Hepatocyte (in vitro differentiated cells): ENCODE data around the gene CAMK1G. TPM values are rescaled to one million over a fixed set of nuclear protein-coding genes. Genes with fewer than 3 reads are reported as not detected.

Experiments
- DNase-seq: peaks from one replicate; pipeline ENCODE4 v3.0.0-alpha.2; 2016; ENCODE audit warnings: low spot score
- H2AFZ ChIP-seq: fragments of 200-600 bp; sonication (generic); 2 replicates; pipeline ENCODE4 v1.6.0; 2016; ENCODE audit warnings: antibody characterized with exemption, mild to moderate bottlenecking
- H3K27ac ChIP-seq: fragments of 200-600 bp; sonication (generic); 2 replicates; pipeline ENCODE4 v1.5.1; 2016; ENCODE audit warnings: mild to moderate bottlenecking
- H3K27me3 ChIP-seq: fragments of 200-600 bp; sonication (generic); 2 replicates; pipeline ENCODE4 v1.6.1; 2016
- H3K36me3 ChIP-seq: fragments of 200-600 bp; sonication (generic); replicated peaks from 2 replicates; pipeline ENCODE4 v1.5.1; 2016; ENCODE audit warnings: low read depth; ENCODE audit not compliant: insufficient read depth
- H3K4me1 ChIP-seq: fragments of 200-600 bp; sonication (generic); 2 replicates; pipeline ENCODE4 v1.5.1; 2016; ENCODE audit warnings: mild to moderate bottlenecking, moderate library complexity; ENCODE audit not compliant: insufficient read depth
- H3K4me2 ChIP-seq: fragments of 200-600 bp; sonication (generic); 2 replicates; pipeline ENCODE4 v1.6.0; 2016
- H3K4me3 ChIP-seq: fragments of 200-600 bp; sonication (generic); 2 replicates; pipeline ENCODE4 v1.5.1; 2016; ENCODE audit warnings: mild to moderate bottlenecking
- H3K79me2 ChIP-seq: fragments of 200-600 bp; sonication (generic); 2 replicates; pipeline ENCODE4 v1.6.0; 2017; ENCODE audit warnings: mild to moderate bottlenecking
- H3K9me2 ChIP-seq: fragments of 200-600 bp; sonication (generic); replicated peaks from 2 replicates; pipeline ENCODE4 v1.6.0; 2017; ENCODE audit warnings: mild to moderate bottlenecking; ENCODE audit not compliant: insufficient read depth
- H3K9me3 ChIP-seq: fragments of 200-600 bp; sonication (generic); 2 replicates; pipeline ENCODE4 v1.5.1; 2016; ENCODE audit warnings: low read depth, mild to moderate bottlenecking
- H4K20me1 ChIP-seq: fragments of 200-600 bp; sonication (generic); 2 replicates; pipeline ENCODE4 v1.6.0; 2016; ENCODE audit warnings: mild to moderate bottlenecking; ENCODE audit not compliant: insufficient read depth, poor library complexity, severe bottlenecking
- EZH2 ChIP-seq: fragments of 200-600 bp; sonication (generic); IDR thresholded peaks from 2 replicates; pipeline ENCODE4 v1.6.1; 2016; ENCODE audit warnings: antibody characterized with exemption, mild to moderate bottlenecking, borderline replicate concordance
- EZH2phosphoT487 ChIP-seq: fragments of 200-600 bp; sonication (generic); IDR thresholded peaks from one replicate; pipeline ENCODE4 v1.6.1; 2018; ENCODE audit warnings: antibody characterized with exemption, mild to moderate bottlenecking, low read depth, moderate library complexity; ENCODE audit not compliant: unreplicated experiment, severe bottlenecking
- WGBS: methylation state at CpG from one replicate; pipeline ENCODE4 v1.1.6; 2016; ENCODE audit warnings: low lambda C conversion rate; ENCODE audit errors: missing lambda C conversion rate; 5-methylcytosine and 5-hydroxymethylcytosine counted together
- polyA plus RNA-seq: library from polyadenylated mRNA; unstranded; fragments of >200 nt; fragmentation: Nextera tagmentation; extraction: Ambion mirVana; gene quantifications from 2 replicates; pipeline ENCODE4 v1.2.1, GENCODE V29; 2016
- total RNA-seq: library from RNA; depleted of rRNA; stranded (reverse); fragments of >200 nt; gene quantifications from 2 replicates; pipeline ENCODE4 v1.2.3, GENCODE V29; 2014
- TF ChIP-seq, protein P1 (sequence below): fragments of 200-600 bp; sonication (generic); IDR thresholded peaks from 2 replicates; pipeline ENCODE4 v1.5.1; 2016; ENCODE audit warnings: antibody characterized with exemption, mild to moderate bottlenecking; ENCODE audit not compliant: poor library complexity

The CAMK1G gene
- total and polyA plus RNA-seq, 2 experiments from 2014 or later: 1.1 to 1.2 TPM

DNA sequence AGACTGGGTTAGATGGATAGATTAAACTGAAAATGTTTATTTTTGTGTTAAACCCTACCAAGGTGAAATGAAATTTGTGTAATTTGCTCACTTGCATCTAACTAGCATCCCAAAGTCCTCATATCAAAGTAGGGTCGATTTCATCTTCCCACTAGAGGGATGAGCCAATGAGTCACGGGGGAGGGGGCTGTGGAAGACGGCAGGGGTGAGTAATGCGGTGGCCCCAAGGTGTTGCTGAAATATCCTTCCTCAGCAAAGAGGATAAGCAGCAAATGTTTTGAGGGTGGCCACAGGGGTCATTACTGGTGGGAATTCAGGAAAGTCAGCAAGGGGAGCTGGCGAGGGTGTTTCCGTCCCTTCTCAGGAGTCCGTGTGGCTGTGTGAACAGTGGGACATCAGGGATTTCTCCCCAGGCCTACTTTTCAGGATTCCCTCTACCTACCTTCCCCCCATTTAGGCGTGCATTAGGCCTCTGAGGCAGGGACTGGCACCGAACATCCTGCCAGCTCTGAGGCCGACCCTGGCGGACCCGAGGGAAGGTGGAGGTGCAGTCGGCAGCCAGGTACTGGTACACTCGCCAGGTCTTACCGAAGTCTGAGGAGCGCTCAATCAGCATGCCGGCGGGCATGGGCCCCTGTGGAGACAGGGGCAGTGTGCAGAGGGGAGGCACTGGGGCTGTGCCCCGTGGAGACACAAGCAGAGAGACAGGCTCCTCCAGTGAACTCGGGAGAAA, 50.7 kb downstream of the CAMK1G start:
- 88% methylated on average over 20 of the region's 20 CpGs for WGBS
- no peaks in the 10 kb centered on the region for H4K20me1 ChIP-seq
- no peak overlapping the region for H3K4me3 ChIP-seq
- H3K79me2 ChIP-seq: no peaks in the 10 kb centered on the region
- no peaks in the 10 kb centered on the region for H3K4me1 ChIP-seq
- H2AFZ ChIP-seq: no peak overlapping the region
- no peaks in the 10 kb centered on the region for H3K9me2 ChIP-seq
- H3K27ac ChIP-seq: no peak overlapping the region
- no peaks in the 10 kb centered on the region for H3K9me3 ChIP-seq
- TF ChIP-seq EZH2phosphoT487 (no peak), EZH2 (no peak)
- TF ChIP-seq, protein P1, sequence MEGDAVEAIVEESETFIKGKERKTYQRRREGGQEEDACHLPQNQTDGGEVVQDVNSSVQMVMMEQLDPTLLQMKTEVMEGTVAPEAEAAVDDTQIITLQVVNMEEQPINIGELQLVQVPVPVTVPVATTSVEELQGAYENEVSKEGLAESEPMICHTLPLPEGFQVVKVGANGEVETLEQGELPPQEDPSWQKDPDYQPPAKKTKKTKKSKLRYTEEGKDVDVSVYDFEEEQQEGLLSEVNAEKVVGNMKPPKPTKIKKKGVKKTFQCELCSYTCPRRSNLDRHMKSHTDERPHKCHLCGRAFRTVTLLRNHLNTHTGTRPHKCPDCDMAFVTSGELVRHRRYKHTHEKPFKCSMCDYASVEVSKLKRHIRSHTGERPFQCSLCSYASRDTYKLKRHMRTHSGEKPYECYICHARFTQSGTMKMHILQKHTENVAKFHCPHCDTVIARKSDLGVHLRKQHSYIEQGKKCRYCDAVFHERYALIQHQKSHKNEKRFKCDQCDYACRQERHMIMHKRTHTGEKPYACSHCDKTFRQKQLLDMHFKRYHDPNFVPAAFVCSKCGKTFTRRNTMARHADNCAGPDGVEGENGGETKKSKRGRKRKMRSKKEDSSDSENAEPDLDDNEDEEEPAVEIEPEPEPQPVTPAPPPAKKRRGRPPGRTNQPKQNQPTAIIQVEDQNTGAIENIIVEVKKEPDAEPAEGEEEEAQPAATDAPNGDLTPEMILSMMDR: no peak
- no peaks in the 10 kb centered on the region for H3K27me3 ChIP-seq
- no peak for DNase-seq
- no peaks in the 10 kb centered on the region for H3K36me3 ChIP-seq
- no peak overlapping the region for H3K4me2 ChIP-seq

DNA sequence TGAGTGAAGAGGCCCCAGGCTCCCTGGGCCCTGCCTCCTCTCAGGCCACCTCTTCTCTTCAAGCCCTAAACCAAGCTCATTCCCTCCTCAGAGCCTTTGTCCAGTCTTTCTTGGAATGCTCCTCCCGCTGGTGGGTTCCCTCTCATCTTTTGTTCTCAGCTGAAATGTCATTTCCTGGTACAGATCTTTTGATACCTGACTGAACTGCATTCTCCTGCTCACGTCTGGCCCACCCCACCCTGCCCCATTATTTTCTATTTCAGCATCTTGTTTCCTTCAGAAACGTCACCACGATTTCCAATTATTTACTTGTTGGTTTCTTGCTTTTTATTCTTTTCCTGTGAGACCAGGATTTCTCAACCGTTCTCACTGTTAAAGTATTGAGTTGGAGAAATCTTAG, 52.3 kb downstream of the CAMK1G start:
- Histone ChIP-seq H3K4me3 (no peak overlapping the region), H3K9me3 (no peaks in the 10 kb centered on the region), H3K27ac (no peak overlapping the region), H4K20me1 (no peaks in the 10 kb centered on the region), H3K4me2 (no peak overlapping the region), H3K4me1 (no peaks in the 10 kb centered on the region), H3K27me3 (no peaks in the 10 kb centered on the region), H2AFZ (no peak overlapping the region), H3K79me2 (no peaks in the 10 kb centered on the region), H3K9me2 (no peaks in the 10 kb centered on the region), H3K36me3 (no peaks in the 10 kb centered on the region)
- DNase-seq: no peak
- WGBS: 81% methylated on average over 5 of the region's 5 CpGs
- TF ChIP-seq EZH2: no peak
- no peak for TF ChIP-seq EZH2phosphoT487
- TF ChIP-seq, protein P1: no peak

DNA sequence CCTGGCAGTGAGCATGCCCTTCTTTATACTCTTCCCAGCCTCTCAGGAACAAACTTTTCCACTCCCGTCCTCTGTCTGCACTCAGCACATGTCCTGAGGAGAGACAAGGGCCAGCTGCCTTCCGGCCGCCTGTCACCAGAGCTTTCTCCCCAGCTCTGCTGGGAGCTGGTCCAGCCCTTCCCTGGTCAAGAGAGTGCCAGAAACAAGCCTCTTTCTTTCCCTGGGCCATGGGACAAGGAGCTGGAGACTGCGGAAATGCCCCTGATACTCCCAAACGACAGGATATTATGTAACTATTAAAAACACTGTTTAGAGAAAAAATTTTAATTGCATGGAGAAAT, 58.3 kb downstream of the CAMK1G start:
- H3K4me1 ChIP-seq: peaks cover 37% of the 10 kb centered on the region
- peak overlapping the region; percentile 58 for H3K27ac ChIP-seq
- no peaks in the 10 kb centered on the region for H4K20me1 ChIP-seq
- no peak for TF ChIP-seq EZH2phosphoT487
- TF ChIP-seq EZH2: no peak
- TF ChIP-seq, protein P1: no peak
- 60% methylated on average over 5 of the region's 5 CpGs for WGBS
- H3K36me3 ChIP-seq: no peaks in the 10 kb centered on the region
- H3K9me3 ChIP-seq: no peaks in the 10 kb centered on the region
- H3K27me3 ChIP-seq: no peaks in the 10 kb centered on the region
- H3K9me2 ChIP-seq: no peaks in the 10 kb centered on the region
- no peak overlapping the region for H3K4me3 ChIP-seq
- H3K4me2 ChIP-seq: peak overlapping the region; percentile 16
- no peak overlapping the region for H2AFZ ChIP-seq
- peaks cover 8% of the 10 kb centered on the region for H3K79me2 ChIP-seq
- DNase-seq: no peak
